Caco-2 (cell line): ENCODE results near the gene NQO1. TPM values are rescaled to one million over a fixed set of nuclear protein-coding genes. Genes with fewer than 3 reads are reported as not detected.

Experiments
- BruUV-seq: library from RNA; stranded (reverse); fragments of 400-500 nt; replicated peaks from 2 replicates; lab custom pipeline; 2021; lab: Mats Ljungman, UMichigan
- CTCF ChIA-PET: fragments of 300-600 bp; sonication (Branson Sonifier 250); formaldehyde crosslinking; loops from one replicate; lab custom pipeline; 2022; ENCODE audit warnings: antibody characterized with exemption; lab: Charles Lee
- POLR2A ChIA-PET: fragments of 300-600 bp; sonication (Branson Sonifier 250); formaldehyde crosslinking; loops from one replicate; lab custom pipeline; 2022; ENCODE audit warnings: antibody characterized with exemption; lab: Charles Lee
- DNase-seq, 2 experiments: peaks; one replicate each; pipeline versions ENCODE4 v3.0.0 to v3.0.0-alpha.2; 2020 to 2022
- H3K27me3 ChIP-seq: replicated peaks from 2 replicates; pipeline ENCODE4 v1.6.0; 2011; ENCODE audit warnings: low read length; ENCODE audit not compliant: control insufficient read depth, insufficient read depth
- H3K36me3 ChIP-seq: 2 replicates; pipeline ENCODE4 v1.5.1; 2011; ENCODE audit warnings: low read length; ENCODE audit not compliant: control insufficient read depth, insufficient read depth
- H3K4me1 ChIP-seq: fragments of 250-450 bp; sonication (Bioruptor Pico); 2 replicates; pipeline ENCODE4 v1.5.1; 2020; ENCODE audit warnings: mild to moderate bottlenecking
- H3K4me3 ChIP-seq: 2 replicates; pipeline ENCODE4 v1.5.1; 2011; ENCODE audit warnings: low read depth, mild to moderate bottlenecking, control low read depth, low read length
- H3K9me3 ChIP-seq: fragments of 250-450 bp; sonication (Bioruptor Pico); 2 replicates; pipeline ENCODE4 v1.5.1; 2020; ENCODE audit warnings: mild to moderate bottlenecking, moderate library complexity
- H3K27ac Mint-ChIP-seq: one replicate; pipeline ENCODE4 v1.8.0; 2022; ENCODE audit warnings: mixed read lengths; ENCODE audit not compliant: unreplicated experiment
- H3K27me3 Mint-ChIP-seq: one replicate; pipeline ENCODE4 v1.8.0; 2022; ENCODE audit warnings: mixed read lengths; ENCODE audit not compliant: insufficient read depth, unreplicated experiment
- H3K36me3 Mint-ChIP-seq: one replicate; pipeline ENCODE4 v1.8.0; 2022; ENCODE audit warnings: mild to moderate bottlenecking, mixed read lengths; ENCODE audit not compliant: insufficient read depth, unreplicated experiment
- H3K4me1 Mint-ChIP-seq: one replicate; pipeline ENCODE4 v1.8.0; 2022; ENCODE audit warnings: low read depth, mixed read lengths; ENCODE audit not compliant: unreplicated experiment
- H3K4me3 Mint-ChIP-seq: one replicate; pipeline ENCODE4 v1.8.0; 2022; ENCODE audit warnings: mild to moderate bottlenecking, moderate library complexity, mixed read lengths; ENCODE audit not compliant: unreplicated experiment
- H3K9me3 Mint-ChIP-seq: one replicate; pipeline ENCODE4 v1.8.0; 2022; ENCODE audit warnings: mixed read lengths; ENCODE audit not compliant: unreplicated experiment
- intact Hi-C: fragments of 100-400 bp; cut with micrococcal nuclease; formaldehyde crosslinking; loops from one replicate; pipeline ENCODE4 v1.10.0; 2022; ENCODE audit not compliant: unreplicated experiment
- total RNA-seq: library from RNA; stranded (reverse); gene quantifications from 2 replicates; pipeline ENCODE4 v1.2.3, GENCODE V29; 2022
- TF ChIP-seq, protein P1 (sequence below), 2 experiments: fragments of 200-600 bp in 1 of 2; IDR thresholded peaks; 1 replicate in 1 of 2; 2 replicates in 1 of 2; pipeline versions ENCODE4 v1.5.1 to v1.8.0; 2011 to 2022; ENCODE audit warnings: antibody characterized with exemption in 1 of 2, control low read depth in 1 of 2, inconsistent platforms in 1 of 2, low read depth in 1 of 2, low read length in 1 of 2, mild to moderate bottlenecking in 1 of 2, moderate library complexity in 1 of 2; ENCODE audit not compliant: insufficient read depth in 1 of 2, severe bottlenecking in 1 of 2, unreplicated experiment in 1 of 2

The NQO1 gene
- total RNA-seq, 1 experiment from 2014 or later, result 119 TPM

DNA sequence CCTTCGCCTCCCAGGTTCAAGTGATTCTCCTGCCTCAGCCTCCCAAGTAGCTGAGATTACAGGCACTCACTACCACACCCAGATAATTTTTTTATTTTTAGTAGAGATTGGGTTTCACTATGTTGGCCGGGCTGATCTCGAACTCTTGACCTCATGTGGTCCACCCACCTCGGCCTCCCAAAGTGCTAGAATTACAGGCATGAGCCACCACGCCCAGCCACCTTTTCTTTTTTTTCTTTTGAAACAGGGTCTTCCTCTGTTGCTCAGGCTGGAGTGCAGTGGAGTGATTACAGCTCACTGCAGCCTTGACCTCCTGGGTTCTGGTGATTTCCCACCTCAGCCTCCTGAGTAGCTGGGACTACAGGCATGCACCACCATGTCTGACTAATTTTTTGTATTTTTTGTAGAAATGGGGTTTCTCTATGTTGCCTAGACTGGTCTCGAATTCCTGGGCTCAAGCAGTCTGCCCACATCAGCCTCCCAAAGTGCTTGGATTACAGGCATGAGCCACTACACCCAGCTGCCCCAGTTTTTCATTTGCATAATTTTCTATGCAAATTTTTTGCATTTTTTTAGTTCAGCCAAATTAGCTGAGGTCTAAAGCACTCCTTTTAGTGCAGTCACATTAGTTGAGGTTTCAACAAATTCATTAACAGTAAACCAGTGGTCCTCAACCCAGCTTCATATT, 47.0 kb upstream of the NQO1 start:
- no peaks in the 10 kb centered on the region for H3K4me1 ChIP-seq
- no peaks in the 10 kb centered on the region for H3K36me3 ChIP-seq
- no peaks in the 10 kb centered on the region for H3K4me1 Mint-ChIP-seq
- no peak overlapping the region for H3K4me3 Mint-ChIP-seq
- H3K27ac Mint-ChIP-seq, result no peak overlapping the region
- peaks cover 5% of the 10 kb centered on the region for H3K36me3 Mint-ChIP-seq
- ChIA-PET CTCF (no interaction called here), POLR2A (no interaction called here)
- peaks cover 12% of the 10 kb centered on the region; the same call in 1 of the 2 replicates for H3K9me3 ChIP-seq
- BruUV-seq, result no TSS peak
- TF ChIP-seq, protein P1, sequence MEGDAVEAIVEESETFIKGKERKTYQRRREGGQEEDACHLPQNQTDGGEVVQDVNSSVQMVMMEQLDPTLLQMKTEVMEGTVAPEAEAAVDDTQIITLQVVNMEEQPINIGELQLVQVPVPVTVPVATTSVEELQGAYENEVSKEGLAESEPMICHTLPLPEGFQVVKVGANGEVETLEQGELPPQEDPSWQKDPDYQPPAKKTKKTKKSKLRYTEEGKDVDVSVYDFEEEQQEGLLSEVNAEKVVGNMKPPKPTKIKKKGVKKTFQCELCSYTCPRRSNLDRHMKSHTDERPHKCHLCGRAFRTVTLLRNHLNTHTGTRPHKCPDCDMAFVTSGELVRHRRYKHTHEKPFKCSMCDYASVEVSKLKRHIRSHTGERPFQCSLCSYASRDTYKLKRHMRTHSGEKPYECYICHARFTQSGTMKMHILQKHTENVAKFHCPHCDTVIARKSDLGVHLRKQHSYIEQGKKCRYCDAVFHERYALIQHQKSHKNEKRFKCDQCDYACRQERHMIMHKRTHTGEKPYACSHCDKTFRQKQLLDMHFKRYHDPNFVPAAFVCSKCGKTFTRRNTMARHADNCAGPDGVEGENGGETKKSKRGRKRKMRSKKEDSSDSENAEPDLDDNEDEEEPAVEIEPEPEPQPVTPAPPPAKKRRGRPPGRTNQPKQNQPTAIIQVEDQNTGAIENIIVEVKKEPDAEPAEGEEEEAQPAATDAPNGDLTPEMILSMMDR (IDR thresholded peaks at IDR 0.05; ENCODE audit: insufficient read depth in 1 of 2, low read depth in 1 of 2, low read length in 1 of 2, severe bottlenecking in 1 of 2, unreplicated experiment in 1 of 2), result no peak
- no peaks in the 10 kb centered on the region for H3K27me3 Mint-ChIP-seq
- no peaks in the 10 kb centered on the region for H3K27me3 ChIP-seq
- H3K4me3 ChIP-seq, result no peak overlapping the region
- no peak for DNase-seq
- peaks cover 13% of the 10 kb centered on the region for H3K9me3 Mint-ChIP-seq
- intact Hi-C loops, result no loop called here

DNA sequence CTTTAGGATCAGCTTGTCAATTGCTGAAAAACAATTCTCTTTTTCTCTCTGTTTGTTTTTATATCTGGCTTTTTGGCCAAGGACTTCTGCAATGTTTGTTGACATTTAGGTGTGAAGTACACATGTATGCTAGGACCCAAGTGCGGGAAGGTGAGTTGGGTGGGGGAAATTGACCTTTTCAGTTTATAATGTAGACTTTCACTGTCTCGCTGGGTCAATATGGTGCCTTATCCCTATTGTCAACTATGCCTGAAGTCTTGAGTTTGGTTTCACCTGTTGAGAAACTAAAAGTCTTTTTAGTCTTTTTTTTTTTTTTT, 45.2 kb upstream of the NQO1 start:
- Mint-ChIP-seq H3K27ac (no peak overlapping the region), H3K9me3 (peaks cover 25% of the 10 kb centered on the region), H3K27me3 (no peaks in the 10 kb centered on the region), H3K4me1 (no peaks in the 10 kb centered on the region), H3K36me3 (peaks cover 6% of the 10 kb centered on the region), H3K4me3 (no peak overlapping the region)
- TF ChIP-seq, protein P1 (IDR thresholded peaks at IDR 0.05; ENCODE audit: insufficient read depth in 1 of 2, low read depth in 1 of 2, low read length in 1 of 2, severe bottlenecking in 1 of 2, unreplicated experiment in 1 of 2), result no peak
- POLR2A ChIA-PET, result no interaction called here
- H3K27me3 ChIP-seq, result no peaks in the 10 kb centered on the region
- intact Hi-C loops, result no loop called here
- H3K4me1 ChIP-seq, result no peaks in the 10 kb centered on the region
- no peaks in the 10 kb centered on the region for H3K36me3 ChIP-seq
- H3K4me3 ChIP-seq, result no peak overlapping the region
- CTCF ChIA-PET, result no interaction called here
- H3K9me3 ChIP-seq, result peaks cover 9% of the 10 kb centered on the region; the same call in 1 of the 2 replicates
- no peak for DNase-seq
- BruUV-seq, result no TSS peak

DNA sequence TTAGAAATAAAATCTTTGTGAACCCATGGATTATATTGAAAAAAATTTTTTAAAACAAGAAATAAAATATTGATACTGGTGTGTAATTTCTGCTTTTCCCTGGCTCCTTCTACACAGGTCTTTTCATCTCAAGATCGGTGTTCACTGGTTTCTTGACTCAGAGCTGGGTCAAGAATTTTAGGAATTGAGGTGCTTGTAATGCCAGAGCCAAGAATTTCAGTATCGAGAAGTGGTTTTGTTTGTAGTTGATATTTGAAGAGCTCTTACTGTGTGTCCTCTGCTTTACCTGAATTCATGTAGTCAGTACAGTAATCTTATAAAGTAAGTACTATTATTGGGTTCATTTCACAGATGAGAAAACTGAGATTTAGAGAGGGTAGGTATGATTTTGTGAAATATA, 43.0 kb upstream of the NQO1 start:
- Mint-ChIP-seq H3K36me3 (peaks cover 14% of the 10 kb centered on the region), H3K27me3 (no peaks in the 10 kb centered on the region), H3K27ac (no peak overlapping the region), H3K4me3 (no peak overlapping the region), H3K4me1 (no peaks in the 10 kb centered on the region), H3K9me3 (peaks cover 15% of the 10 kb centered on the region)
- POLR2A ChIA-PET, result no interaction called here
- no peaks in the 10 kb centered on the region for H3K9me3 ChIP-seq
- H3K4me1 ChIP-seq, result no peaks in the 10 kb centered on the region
- no peak overlapping the region for H3K4me3 ChIP-seq
- BruUV-seq, result no TSS peak
- DNase-seq, result no peak
- TF ChIP-seq, protein P1 (IDR thresholded peaks at IDR 0.05; ENCODE audit: insufficient read depth in 1 of 2, low read depth in 1 of 2, low read length in 1 of 2, severe bottlenecking in 1 of 2, unreplicated experiment in 1 of 2), result no peak
- CTCF ChIA-PET, result interaction anchor here (0.6 kb wide), 1 partner anchor 14 kb away, joined by 3 read pairs; the partner anchor contains the start of gene NOB1
- no peaks in the 10 kb centered on the region for H3K36me3 ChIP-seq
- intact Hi-C loops, result no loop called here
- H3K27me3 ChIP-seq, result no peaks in the 10 kb centered on the region
